ENCODE results near the gene TNFAIP2.
A peak's percentile ranks its signal among the peaks of the same experiment; 100 is the strongest.
"Not testable (repeated sequence)": the region's sequence is repeated elsewhere in the genome, so short reads cannot be mapped to it uniquely, and the experiment has no call there.

Gene TNFAIP2

GRCh38 chr14:103155826-103156394 lies 32.6 kb downstream of the TNFAIP2 start:
- no peak for DNase-seq (ENCODE audit: low read depth, low spot score)

GRCh38 chr14:103156651-103157378 lies 33.6 kb downstream of the TNFAIP2 start:
- DNase-seq (ENCODE audit: low read depth, low spot score), result no peak

DNA sequence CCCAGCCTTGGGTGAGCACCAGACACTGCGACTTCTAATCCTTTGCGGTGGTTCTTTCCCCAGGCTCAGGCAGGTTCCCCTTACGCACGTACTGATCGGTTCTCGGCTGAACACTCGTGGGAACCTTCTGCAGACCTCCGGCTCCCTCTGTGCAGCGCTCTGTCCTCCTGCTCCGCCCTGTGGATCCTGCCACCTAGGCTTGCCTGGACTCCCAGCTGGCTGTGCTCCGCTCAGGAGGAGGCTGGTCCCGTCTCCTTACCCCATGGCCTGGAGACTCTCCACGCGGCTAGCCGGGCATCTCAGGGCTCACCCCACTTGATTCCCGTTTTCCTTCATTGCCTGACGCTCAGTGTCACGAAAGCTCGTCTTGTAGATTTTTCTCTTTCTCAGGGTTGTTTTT lies 34.7 kb downstream of the TNFAIP2 start:
- no peak for DNase-seq (ENCODE audit: low read depth, low spot score)

DNA sequence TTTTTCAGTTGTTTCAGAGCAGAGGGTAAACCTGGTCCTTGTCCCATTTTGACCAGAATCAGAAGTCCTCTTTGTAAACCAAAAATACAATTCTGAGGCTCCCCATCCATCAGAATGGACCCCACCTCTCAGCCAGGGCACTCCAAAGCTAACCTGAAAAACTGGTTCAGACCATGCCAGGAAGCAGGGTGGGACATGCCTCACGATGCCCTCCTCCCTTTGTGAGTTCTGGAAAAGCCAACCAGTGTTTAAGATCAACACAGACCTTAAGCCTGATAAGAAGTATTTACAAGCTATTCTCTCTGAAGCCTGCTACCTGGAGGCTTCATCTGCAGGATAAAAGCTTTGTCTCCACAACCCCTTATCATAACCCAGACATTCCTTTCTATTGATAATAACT lies 35.4 kb downstream of the TNFAIP2 start:
- no peak for DNase-seq (ENCODE audit: low read depth, low spot score)

- DNase-seq (ENCODE audit: low read depth, low spot score), result no peak
Observed at GRCh38 chr14:103160321-103161053, 37.2 kb downstream of the TNFAIP2 start.

DNA sequence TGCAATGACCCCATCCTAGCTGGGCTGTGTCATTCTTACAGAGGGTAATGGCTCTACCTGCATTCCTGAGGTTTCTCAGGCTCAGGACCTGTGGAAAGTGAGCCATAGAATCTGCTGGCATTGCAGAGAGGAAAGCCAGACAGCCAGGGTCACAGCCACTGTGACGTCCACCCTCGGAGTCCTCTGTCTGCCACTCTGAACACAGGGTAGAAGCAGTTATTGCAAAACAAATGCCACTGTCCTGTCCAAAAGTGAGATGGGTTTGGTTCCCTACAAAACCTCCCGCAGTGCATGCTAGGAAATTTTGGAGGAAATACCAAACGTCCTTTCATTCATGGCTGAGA lies 37.8 kb downstream of the TNFAIP2 start:
- peak; percentile 34 for DNase-seq (ENCODE audit: low read depth, low spot score)

- no peak for DNase-seq (ENCODE audit: low read depth, low spot score)
Observed at GRCh38 chr14:103163199-103163598, 39.9 kb downstream of the TNFAIP2 start.

DNA sequence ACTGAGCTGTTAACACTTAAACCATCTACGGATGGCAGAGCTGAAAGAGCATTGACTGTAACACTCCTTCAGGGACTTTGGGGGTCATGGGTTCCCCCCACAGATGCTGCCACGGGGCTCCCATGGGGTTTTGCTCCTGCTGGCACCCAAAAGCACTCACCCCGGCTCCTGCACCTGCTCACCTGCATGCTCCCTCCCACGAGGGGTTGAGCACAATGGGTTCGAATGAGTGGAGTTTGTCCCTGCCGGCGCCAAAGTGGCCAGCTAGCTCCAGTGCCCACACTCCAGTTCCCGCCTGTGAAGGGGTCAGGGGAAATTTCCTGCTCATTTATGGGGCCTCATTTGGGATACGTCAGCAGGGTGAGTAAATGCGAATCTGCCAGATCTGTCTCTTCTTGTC lies 40.7 kb downstream of the TNFAIP2 start:
- DNase-seq (ENCODE audit: low read depth, low spot score), result no peak

- no peak for DNase-seq (ENCODE audit: low read depth, low spot score)
Observed at GRCh38 chr14:103164779-103165178, 41.5 kb downstream of the TNFAIP2 start.

DNA sequence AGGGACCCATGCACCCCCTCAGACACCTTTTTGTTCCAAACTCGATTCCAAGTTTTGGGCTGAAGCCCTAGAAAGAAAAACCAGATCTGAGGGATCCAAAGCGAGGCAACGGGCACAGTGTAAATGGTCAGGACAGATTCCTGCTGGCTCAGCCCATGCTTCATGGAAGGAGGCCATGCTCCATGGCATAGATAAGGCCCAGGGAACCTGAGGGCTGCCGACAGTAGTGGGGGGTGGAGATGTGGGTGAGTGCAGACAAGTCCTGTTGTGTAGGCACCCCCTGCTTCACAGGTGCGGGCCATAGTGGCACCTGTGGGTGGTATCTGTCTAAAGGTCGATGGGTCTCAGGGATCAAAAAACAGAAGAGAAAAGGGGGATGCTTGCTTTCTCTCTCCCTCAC lies 42.1 kb downstream of the TNFAIP2 start:
- no peak for DNase-seq (ENCODE audit: low read depth, low spot score)

GRCh38 chr14:103169954-103170353 lies 46.7 kb downstream of the TNFAIP2 start:
- DNase-seq (ENCODE audit: low read depth, low spot score), result no peak

DNA sequence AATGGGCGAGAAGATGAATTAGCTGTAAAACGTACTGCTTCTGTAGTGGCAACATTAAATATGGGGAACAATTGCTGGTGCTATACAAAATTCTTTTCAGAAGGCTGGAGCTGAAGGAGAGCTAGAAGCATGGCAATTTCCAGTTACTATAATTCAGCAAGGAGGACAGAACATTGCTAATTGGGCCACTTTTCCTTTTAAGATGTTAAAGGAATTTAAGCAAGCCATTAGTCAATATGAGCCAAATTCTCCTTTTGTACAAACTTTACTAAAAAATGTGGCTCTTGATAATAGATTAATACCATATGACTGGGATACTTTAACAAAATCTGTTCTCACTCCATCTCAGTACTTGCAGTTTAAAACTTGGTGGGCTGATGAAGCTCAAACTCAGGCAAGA lies 47.9 kb downstream of the TNFAIP2 start:
- not testable (repeated sequence) for DNase-seq (ENCODE audit: low read depth, low spot score)

- DNase-seq (ENCODE audit: low read depth, low spot score), result no peak
Observed at GRCh38 chr14:103172921-103173320, 49.7 kb downstream of the TNFAIP2 start.

DNA sequence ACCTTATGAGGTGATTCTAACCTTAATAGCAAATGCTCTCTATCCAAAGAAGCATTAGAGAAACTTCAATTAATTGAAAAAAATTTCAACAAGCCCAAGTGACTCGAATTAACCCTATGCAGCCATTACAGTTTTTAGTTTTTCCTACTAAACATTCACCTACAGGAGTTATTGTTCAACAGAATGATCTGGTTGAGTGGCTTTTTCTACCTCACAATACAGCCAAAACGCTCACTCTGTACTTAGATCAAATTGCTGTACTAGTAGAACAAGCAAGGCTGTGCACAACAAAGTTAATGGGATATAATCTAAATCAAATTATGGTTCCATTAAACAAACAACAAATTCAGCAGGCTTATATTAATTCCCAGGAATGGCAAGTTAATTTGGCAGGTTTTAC lies 50.6 kb downstream of the TNFAIP2 start:
- DNase-seq (ENCODE audit: low read depth, low spot score), result not testable (repeated sequence)

GRCh38 chr14:103176176-103176575 lies 52.9 kb downstream of the TNFAIP2 start:
- DNase-seq (ENCODE audit: low read depth, low spot score), result not testable (repeated sequence)

GRCh38 chr14:103177376-103177775 lies 54.1 kb downstream of the TNFAIP2 start:
- DNase-seq (ENCODE audit: low read depth, low spot score), result no peak

DNA sequence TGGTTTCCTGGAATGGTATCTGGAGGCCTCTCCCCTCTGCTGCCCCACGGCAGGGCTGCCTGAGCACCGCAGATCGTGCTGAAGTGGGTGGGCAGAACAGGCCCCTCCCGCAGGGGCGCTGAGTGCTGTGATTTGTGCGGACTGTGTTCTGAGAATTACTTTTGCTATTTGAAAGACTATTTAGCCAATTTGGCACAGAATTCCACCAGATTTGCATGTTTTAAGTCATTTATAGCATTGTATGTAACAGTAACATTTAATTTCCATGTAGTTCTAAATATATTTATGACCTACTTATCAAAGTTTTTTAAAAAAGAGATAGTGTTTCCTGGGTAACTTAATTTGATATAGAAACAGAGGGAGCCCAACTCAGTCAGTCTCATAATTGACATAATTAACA lies 55.3 kb downstream of the TNFAIP2 start:
- DNase-seq (ENCODE audit: low read depth, low spot score), result no peak

- DNase-seq (ENCODE audit: low read depth, low spot score), result no peak
Observed at GRCh38 chr14:103179094-103179493, 55.8 kb downstream of the TNFAIP2 start.

GRCh38 chr14:103180331-103180730 lies 57.1 kb downstream of the TNFAIP2 start:
- no peak for DNase-seq (ENCODE audit: low read depth, low spot score)

GRCh38 chr14:103184046-103184445 lies 60.8 kb downstream of the TNFAIP2 start:
- no peak for DNase-seq (ENCODE audit: low read depth, low spot score)

DNA sequence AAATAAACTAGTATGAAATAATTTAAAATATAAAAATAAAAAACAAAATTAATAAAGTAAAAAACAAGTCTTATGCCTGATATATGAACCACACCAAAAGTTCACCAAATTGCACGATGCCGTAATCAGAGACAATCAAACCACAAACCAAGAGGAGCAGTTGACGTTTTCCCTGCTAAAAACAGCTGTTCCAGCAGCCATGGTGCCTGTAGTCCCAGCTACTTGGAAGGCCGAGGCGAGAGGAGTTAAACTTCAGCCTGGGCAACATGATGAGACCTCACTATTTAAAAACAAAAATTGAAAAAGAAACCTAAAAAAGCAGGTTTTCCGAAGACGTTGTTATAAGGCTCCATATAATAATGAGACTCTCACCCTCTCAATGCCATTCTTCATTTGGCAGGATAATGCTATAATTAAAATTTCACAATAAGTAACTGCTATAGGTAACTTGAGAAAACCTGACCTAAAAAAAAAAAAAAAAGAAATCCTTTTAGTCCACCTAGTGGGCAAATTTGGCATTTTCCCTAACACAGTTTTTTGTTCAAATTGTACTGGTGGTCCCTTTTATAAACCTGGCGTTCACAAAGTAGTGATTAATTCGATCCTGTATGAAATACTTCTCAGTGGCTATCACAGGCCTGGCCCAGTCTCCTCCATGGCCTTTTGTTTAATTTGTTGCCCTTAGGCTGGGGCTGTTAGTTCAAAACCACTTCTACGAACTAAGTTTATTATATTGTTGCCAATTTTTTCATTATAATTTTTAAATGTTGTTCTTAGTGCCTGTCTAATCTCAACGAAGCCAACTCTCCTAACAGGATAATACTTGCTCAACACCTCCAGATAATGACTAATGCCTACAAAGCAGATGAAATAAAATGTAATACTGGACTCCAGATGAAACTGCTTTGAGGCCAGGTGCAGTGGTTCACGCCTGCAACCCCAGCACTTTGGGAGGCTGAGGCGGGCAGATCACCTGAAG lies 62.1 kb downstream of the TNFAIP2 start:
- peak; percentile 48 for DNase-seq (ENCODE audit: low read depth, low spot score)
